Measurements from ENCODE around the gene TCF12. TPM values are rescaled to one million over a fixed set of nuclear protein-coding genes. Genes with fewer than 3 reads are reported as not detected.
A peak's percentile ranks its signal among the peaks of the same experiment; 100 is the strongest.

The TCF12 gene
- total and polyA plus RNA-seq, 11 donors: 6.5 to 77.3 (median 43.5) TPM

- intact Hi-C loops (cut with DNase I): loop anchor here in 1 of 10 donors (10.0 kb wide), 1 partner anchor 381 kb away; no protein-coding TSS in a partner anchor
- no peak for ATAC-seq
- Histone ChIP-seq H3K4me3 (no peak overlapping the region), H3K27me3 (no peaks in the 10 kb centered on the region), H3K36me3 (no peaks in the 10 kb centered on the region), H3K4me1 (peaks cover 0 to 19% (median 5%) of the 10 kb centered on the region in 12 donors), H3K27ac (no peak overlapping the region), H3K9me3 (no peaks in the 10 kb centered on the region)
- TF ChIP-seq CTCF (IDR thresholded peaks at IDR 0.05) (no peak), POLR2A (IDR thresholded peaks at IDR 0.05) (no peak)
- no peak for DNase-seq
- 89 to 95% (median 92%) methylated on average over 3 of the region's 3 CpGs for WGBS, 4 donors
Observed at GRCh38 chr15:57205996-57206395, 287.6 kb downstream of the TCF12 start.

GRCh38 chr15:57213862-57214261 lies 295.4 kb downstream of the TCF12 start:
- WGBS, 4 donors: 43 to 55% (median 47%) methylated on average over 4 of the region's 4 CpGs
- TF ChIP-seq POLR2A (IDR thresholded peaks at IDR 0.05) (no peak), CTCF (IDR thresholded peaks at IDR 0.05) (peak; percentile 30 to 73 (median 64))
- Histone ChIP-seq H3K9me3 (no peaks in the 10 kb centered on the region), H3K27me3 (no peaks in the 10 kb centered on the region), H3K4me3 (no peak overlapping the region), H3K36me3 (no peaks in the 10 kb centered on the region), H3K27ac (no peak overlapping the region), H3K4me1 (peaks cover 0 to 67% (median 22%) of the 10 kb centered on the region in 12 donors)
- intact Hi-C loops (cut with DNase I): loop anchor here (2.0 to 10.0 kb wide), 9 partner anchors 62 to 719 kb away; partner anchors contain the start of gene TCF12 (in 3 of the 10)
- ATAC-seq (peak; percentile 47 to 68 (median 60)), DNase-seq (no peak)

GRCh38 chr15:57215326-57215725 lies 296.9 kb downstream of the TCF12 start:
- peaks cover 0 to 64% (median 28%) of the 10 kb centered on the region in 12 donors for H3K4me1 ChIP-seq
- no peak for ATAC-seq
- no peaks in the 10 kb centered on the region for H3K36me3 ChIP-seq
- intact Hi-C loops (cut with DNase I): loop anchor here in 8 of 10 donors (2.0 to 10.0 kb wide), 5 partner anchors 69 to 721 kb away; partner anchors contain the start of gene TCF12 (in 3 of the 8)
- H3K9me3 ChIP-seq: no peaks in the 10 kb centered on the region
- no peaks in the 10 kb centered on the region for H3K27me3 ChIP-seq
- WGBS, 4 donors: 51 to 67% (median 63%) methylated on average over 3 of the region's 3 CpGs
- TF ChIP-seq POLR2A (IDR thresholded peaks at IDR 0.05) (no peak), CTCF (IDR thresholded peaks at IDR 0.05) (no peak)
- peak overlapping the region in 1 of 12 donors; percentile 5 for H3K4me3 ChIP-seq
- H3K27ac ChIP-seq: peak overlapping the region in 4 of 12 donors; percentile 1 to 25 (median 8)
- no peak for DNase-seq

- WGBS, 4 donors: 54 to 76% (median 73%) methylated on average over 3 of the region's 3 CpGs
- H3K4me1 ChIP-seq: peaks cover 0 to 64% (median 30%) of the 10 kb centered on the region in 12 donors
- intact Hi-C loops (cut with DNase I): loop anchor here in 8 of 10 donors (2.0 to 10.0 kb wide), 5 partner anchors 69 to 721 kb away; partner anchors contain the start of gene TCF12 (in 3 of the 8)
- peak overlapping the region in 1 of 12 donors; percentile 8 for H3K4me3 ChIP-seq
- no peaks in the 10 kb centered on the region for H3K9me3 ChIP-seq
- H3K27me3 ChIP-seq: no peaks in the 10 kb centered on the region
- H3K36me3 ChIP-seq: no peaks in the 10 kb centered on the region
- DNase-seq: no peak
- no peak for TF ChIP-seq POLR2A (IDR thresholded peaks at IDR 0.05)
- TF ChIP-seq CTCF (IDR thresholded peaks at IDR 0.05): no peak
- no peak for ATAC-seq
- H3K27ac ChIP-seq: peak overlapping the region in 5 of 12 donors; percentile 1 to 25 (median 6)
Observed at GRCh38 chr15:57215881-57216280, 297.4 kb downstream of the TCF12 start.
